ENCODE data around the gene PPP1R10. TPM values are rescaled to one million over a fixed set of nuclear protein-coding genes. Genes with fewer than 3 reads are reported as not detected.

PPP1R10 gene
- total and polyA plus RNA-seq, 2 of the 13 experiments (the other 11 are each of a cell fraction or from before 2014, with no cell fraction given), result 26.3 to 38.4 TPM

DNA sequence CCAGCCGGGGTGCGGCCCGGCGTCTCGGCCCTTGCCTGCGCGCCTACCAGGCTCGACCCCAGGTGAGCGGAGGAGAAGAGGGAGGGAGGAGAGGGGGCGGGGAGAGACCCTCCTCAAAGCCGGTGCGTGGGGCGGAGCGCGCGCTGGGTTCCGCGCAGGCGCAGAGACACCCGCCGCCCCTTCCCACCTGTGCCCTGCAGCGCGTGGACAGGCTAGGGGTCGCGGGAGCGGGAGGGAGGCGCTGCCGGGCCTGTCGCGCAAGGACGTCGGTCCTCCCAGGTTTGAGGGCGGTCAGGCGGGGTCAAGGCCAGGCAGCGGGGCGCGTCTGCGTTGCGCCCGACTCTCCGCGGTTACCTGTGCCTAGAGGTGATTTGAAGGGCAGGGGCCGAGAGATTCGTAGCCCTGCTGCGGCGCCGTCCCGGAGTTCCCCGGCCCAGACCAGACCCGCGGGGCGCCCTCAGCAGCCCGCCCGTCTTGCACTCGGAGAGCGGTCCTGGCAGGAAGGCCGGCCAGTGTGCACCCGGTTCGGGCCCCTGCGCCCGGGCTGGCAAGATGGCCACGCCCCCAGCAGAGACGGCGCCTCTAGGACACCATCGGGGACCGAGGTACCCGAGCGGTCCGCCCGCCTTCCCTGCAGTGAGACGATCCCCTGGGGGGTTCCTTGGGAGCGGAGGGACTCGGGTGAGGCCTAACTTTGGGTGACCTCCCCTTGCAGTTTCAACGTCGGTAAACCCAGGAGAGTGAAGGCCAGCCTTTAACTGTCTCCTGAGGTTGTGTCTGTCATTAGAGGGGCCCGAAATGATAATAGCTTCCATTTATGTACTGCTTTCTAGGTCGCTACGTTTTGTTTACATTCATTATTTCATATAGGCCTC, 30.4 kb upstream of the PPP1R10 start (continued):
- TF ChIP-seq, protein P1, sequence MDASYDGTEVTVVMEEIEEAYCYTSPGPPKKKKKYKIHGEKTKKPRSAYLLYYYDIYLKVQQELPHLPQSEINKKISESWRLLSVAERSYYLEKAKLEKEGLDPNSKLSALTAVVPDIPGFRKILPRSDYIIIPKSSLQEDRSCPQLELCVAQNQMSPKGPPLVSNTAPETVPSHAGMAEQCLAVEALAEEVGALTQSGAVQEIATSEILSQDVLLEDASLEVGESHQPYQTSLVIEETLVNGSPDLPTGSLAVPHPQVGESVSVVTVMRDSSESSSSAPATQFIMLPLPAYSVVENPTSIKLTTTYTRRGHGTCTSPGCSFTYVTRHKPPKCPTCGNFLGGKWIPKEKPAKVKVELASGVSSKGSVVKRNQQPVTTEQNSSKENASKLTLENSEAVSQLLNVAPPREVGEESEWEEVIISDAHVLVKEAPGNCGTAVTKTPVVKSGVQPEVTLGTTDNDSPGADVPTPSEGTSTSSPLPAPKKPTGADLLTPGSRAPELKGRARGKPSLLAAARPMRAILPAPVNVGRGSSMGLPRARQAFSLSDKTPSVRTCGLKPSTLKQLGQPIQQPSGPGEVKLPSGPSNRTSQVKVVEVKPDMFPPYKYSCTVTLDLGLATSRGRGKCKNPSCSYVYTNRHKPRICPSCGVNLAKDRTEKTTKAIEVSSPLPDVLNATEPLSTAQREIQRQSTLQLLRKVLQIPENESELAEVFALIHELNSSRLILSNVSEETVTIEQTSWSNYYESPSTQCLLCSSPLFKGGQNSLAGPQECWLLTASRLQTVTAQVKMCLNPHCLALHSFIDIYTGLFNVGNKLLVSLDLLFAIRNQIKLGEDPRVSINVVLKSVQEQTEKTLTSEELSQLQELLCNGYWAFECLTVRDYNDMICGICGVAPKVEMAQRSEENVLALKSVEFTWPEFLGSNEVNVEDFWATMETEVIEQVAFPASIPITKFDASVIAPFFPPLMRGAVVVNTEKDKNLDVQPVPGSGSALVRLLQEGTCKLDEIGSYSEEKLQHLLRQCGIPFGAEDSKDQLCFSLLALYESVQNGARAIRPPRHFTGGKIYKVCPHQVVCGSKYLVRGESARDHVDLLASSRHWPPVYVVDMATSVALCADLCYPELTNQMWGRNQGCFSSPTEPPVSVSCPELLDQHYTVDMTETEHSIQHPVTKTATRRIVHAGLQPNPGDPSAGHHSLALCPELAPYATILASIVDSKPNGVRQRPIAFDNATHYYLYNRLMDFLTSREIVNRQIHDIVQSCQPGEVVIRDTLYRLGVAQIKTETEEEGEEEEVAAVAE (CRISPR knock-in tag; IDR thresholded peaks at IDR 0.05; ENCODE audit: borderline replicate concordance), result peak; percentile 55
- peak; percentile 95 for TF ChIP-seq SATB2 (CRISPR knock-in tag; IDR thresholded peaks at IDR 0.05)
- TF ChIP-seq SETDB1 (CRISPR knock-in tag; IDR thresholded peaks at IDR 0.05; ENCODE audit: borderline replicate concordance), result no peak
- TF ChIP-seq ZNF562 (CRISPR knock-in tag; IDR thresholded peaks at IDR 0.05; ENCODE audit: borderline replicate concordance), result no peak
- TF ChIP-seq RXRA (CRISPR knock-in tag; IDR thresholded peaks at IDR 0.05), result peak; percentile 99
- no peak for TF ChIP-seq ZNF326 (CRISPR knock-in tag; IDR thresholded peaks at IDR 0.05; ENCODE audit: borderline replicate concordance)
- TF ChIP-seq ZNF678 (CRISPR knock-in tag; IDR thresholded peaks at IDR 0.05), result peak; percentile 88; the same call in 1 of the 2 replicates
- TF ChIP-seq SUZ12 (IDR thresholded peaks at IDR 0.05; ENCODE audit: low read depth, low read length), result no peak
- TF ChIP-seq PAWR (CRISPR knock-in tag; IDR thresholded peaks at IDR 0.05; ENCODE audit: borderline replicate concordance), result peak; percentile 87; the same call in 1 of the 2 replicates
- TF ChIP-seq CHD4 (IDR thresholded peaks at IDR 0.05; ENCODE audit: borderline replicate concordance, low read length), result peak; percentile 60
- TF ChIP-seq, protein P2, sequence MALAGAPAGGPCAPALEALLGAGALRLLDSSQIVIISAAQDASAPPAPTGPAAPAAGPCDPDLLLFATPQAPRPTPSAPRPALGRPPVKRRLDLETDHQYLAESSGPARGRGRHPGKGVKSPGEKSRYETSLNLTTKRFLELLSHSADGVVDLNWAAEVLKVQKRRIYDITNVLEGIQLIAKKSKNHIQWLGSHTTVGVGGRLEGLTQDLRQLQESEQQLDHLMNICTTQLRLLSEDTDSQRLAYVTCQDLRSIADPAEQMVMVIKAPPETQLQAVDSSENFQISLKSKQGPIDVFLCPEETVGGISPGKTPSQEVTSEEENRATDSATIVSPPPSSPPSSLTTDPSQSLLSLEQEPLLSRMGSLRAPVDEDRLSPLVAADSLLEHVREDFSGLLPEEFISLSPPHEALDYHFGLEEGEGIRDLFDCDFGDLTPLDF (CRISPR knock-in tag; IDR thresholded peaks at IDR 0.05), result peak; percentile 87
- peak; percentile 78 for TF ChIP-seq NR2F6 (IDR thresholded peaks at IDR 0.05)
- peak; percentile 96 for TF ChIP-seq NR2F6 (CRISPR knock-in tag; IDR thresholded peaks at IDR 0.05)
- TF ChIP-seq MEIS2 (CRISPR knock-in tag; IDR thresholded peaks at IDR 0.05), result peak; percentile 94
- TF ChIP-seq, protein P3, sequence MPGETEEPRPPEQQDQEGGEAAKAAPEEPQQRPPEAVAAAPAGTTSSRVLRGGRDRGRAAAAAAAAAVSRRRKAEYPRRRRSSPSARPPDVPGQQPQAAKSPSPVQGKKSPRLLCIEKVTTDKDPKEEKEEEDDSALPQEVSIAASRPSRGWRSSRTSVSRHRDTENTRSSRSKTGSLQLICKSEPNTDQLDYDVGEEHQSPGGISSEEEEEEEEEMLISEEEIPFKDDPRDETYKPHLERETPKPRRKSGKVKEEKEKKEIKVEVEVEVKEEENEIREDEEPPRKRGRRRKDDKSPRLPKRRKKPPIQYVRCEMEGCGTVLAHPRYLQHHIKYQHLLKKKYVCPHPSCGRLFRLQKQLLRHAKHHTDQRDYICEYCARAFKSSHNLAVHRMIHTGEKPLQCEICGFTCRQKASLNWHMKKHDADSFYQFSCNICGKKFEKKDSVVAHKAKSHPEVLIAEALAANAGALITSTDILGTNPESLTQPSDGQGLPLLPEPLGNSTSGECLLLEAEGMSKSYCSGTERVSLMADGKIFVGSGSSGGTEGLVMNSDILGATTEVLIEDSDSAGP (CRISPR knock-in tag; IDR thresholded peaks at IDR 0.05; ENCODE audit: borderline replicate concordance), result peak; percentile 97
- TF ChIP-seq, protein P4, sequence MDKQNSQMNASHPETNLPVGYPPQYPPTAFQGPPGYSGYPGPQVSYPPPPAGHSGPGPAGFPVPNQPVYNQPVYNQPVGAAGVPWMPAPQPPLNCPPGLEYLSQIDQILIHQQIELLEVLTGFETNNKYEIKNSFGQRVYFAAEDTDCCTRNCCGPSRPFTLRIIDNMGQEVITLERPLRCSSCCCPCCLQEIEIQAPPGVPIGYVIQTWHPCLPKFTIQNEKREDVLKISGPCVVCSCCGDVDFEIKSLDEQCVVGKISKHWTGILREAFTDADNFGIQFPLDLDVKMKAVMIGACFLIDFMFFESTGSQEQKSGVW (CRISPR knock-in tag; IDR thresholded peaks at IDR 0.05; ENCODE audit: borderline replicate concordance), result no peak
- TF ChIP-seq DNMT1 (CRISPR knock-in tag; IDR thresholded peaks at IDR 0.05), result peak; percentile 97
- TF ChIP-seq, protein P5, sequence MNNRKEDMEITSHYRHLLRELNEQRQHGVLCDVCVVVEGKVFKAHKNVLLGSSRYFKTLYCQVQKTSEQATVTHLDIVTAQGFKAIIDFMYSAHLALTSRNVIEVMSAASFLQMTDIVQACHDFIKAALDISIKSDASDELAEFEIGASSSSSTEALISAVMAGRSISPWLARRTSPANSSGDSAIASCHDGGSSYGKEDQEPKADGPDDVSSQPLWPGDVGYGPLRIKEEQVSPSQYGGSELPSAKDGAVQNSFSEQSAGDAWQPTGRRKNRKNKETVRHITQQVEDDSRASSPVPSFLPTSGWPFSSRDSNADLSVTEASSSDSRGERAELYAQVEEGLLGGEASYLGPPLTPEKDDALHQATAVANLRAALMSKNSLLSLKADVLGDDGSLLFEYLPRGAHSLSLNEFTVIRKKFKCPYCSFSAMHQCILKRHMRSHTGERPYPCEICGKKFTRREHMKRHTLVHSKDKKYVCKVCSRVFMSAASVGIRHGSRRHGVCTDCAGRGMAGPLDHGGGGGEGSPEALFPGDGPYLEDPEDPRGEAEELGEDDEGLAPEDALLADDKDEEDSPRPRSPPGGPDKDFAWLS (CRISPR knock-in tag; IDR thresholded peaks at IDR 0.05; ENCODE audit: borderline replicate concordance), result peak; percentile 95; the same call in 1 of the 2 replicates
- TF ChIP-seq ZNF282 (IDR thresholded peaks at IDR 0.05; ENCODE audit: partially characterized antibody), result no peak
- peak; percentile 99 for TF ChIP-seq KAT7 (CRISPR knock-in tag; IDR thresholded peaks at IDR 0.05; ENCODE audit: borderline replicate concordance)
